Measurements from ENCODE around the gene PGA3. TPM values are rescaled to one million over a fixed set of nuclear protein-coding genes. Genes with fewer than 3 reads are reported as not detected.

Gene PGA3
- total RNA-seq, 1 experiment from 2014 or later: not detected

- Histone ChIP-seq H3K27me3 (replicated peaks) (peaks cover 6% of the 10 kb centered on the region), H3K4me3 (no peak overlapping the region), H3K27ac (no peak overlapping the region), H3K4me1 (replicated peaks) (no peaks in the 10 kb centered on the region), H3K36me3 (no peaks in the 10 kb centered on the region), H3K9me3 (replicated peaks) (no peaks in the 10 kb centered on the region)
- no peak for DNase-seq (ENCODE audit: low read depth in 1 of 2, low spot score in 2 of 2)
These were observed 56.0 kb downstream of the PGA3 start for GRCh38 chr11:61259363-61259762.

Other genes starting within 250 kb of the PGA3 start
- gene CD6, start 231.8 kb upstream of the PGA3 start, total RNA-seq (2014; rRNA removed; shearing (Covaris generic)): 0.05 TPM in 1 of 2 replicates, not detected in the other
- gene CD5, start 101.0 kb upstream of the PGA3 start, total RNA-seq (2014; rRNA removed; shearing (Covaris generic)): not detected in 2 replicates
- gene VPS37C, start 42.1 kb upstream of the PGA3 start, total RNA-seq (2014; rRNA removed; shearing (Covaris generic)): 22.2 and 29.9 TPM in 2 replicates
- not detected in 2 replicates for gene PGA4, start 18.8 kb downstream of the PGA3 start, total RNA-seq (2014; rRNA removed; shearing (Covaris generic))
- gene PGA5, start 37.7 kb downstream of the PGA3 start, total RNA-seq (2014; rRNA removed; shearing (Covaris generic)): not detected in 2 replicates
- gene VWCE, start 91.8 kb downstream of the PGA3 start, total RNA-seq (2014; rRNA removed; shearing (Covaris generic)): 0.03 and 0.26 TPM in 2 replicates
- gene DDB1, start 129.6 kb downstream of the PGA3 start, total RNA-seq (2014; rRNA removed; shearing (Covaris generic)): 188 and 303 TPM in 2 replicates
- gene TKFC, start 129.7 kb downstream of the PGA3 start, total RNA-seq (2014; rRNA removed; shearing (Covaris generic)): 15.8 and 28.5 TPM in 2 replicates
- 51.4 and 60.1 TPM in 2 replicates for gene CYB561A3, start 158.4 kb downstream of the PGA3 start, total RNA-seq (2014; rRNA removed; shearing (Covaris generic))
- gene TMEM138, start 158.9 kb downstream of the PGA3 start, total RNA-seq (2014; rRNA removed; shearing (Covaris generic)): 46.1 and 65.4 TPM in 2 replicates
- 24.4 and 26.3 TPM in 2 replicates for gene TMEM216, start 189.1 kb downstream of the PGA3 start, total RNA-seq (2014; rRNA removed; shearing (Covaris generic))
- 18.0 and 39.7 TPM in 2 replicates for gene CPSF7, start 226.5 kb downstream of the PGA3 start, total RNA-seq (2014; rRNA removed; shearing (Covaris generic))
- 70.6 and 71.9 TPM in 2 replicates for gene SDHAF2, start 226.6 kb downstream of the PGA3 start, total RNA-seq (2014; rRNA removed; shearing (Covaris generic))